NT2/D1 (cell line): ENCODE measurements around the gene SAMM50.

Experiments
- SUZ12 ChIP-seq: IDR thresholded peaks from 2 replicates; pipeline ENCODE4 v1.6.1; 2011; ENCODE audit not compliant: insufficient read length, insufficient read depth; ENCODE audit errors: extremely low read depth
- YY1 ChIP-seq: IDR thresholded peaks from 2 replicates; pipeline ENCODE4 v1.6.1; 2011; ENCODE audit not compliant: insufficient read length, insufficient read depth

DNA sequence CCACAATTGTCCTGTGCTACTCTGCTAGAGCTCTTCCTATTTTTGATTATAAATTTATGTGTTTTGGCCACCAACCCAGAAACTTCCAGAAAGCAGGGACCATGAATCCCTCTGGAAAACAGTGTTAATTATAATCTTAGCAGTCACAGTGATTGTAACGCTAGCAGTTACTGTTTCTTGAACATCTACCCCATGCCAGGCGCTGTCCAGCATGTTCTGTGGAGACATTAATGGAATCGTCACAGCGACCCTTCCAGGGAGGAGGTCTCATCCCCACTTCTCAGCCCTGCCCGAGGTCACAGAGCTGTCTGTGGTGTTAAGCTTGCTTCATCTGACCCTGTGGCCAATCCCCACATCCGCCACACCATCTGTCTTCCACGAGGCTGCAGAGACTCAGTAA, 49.6 kb upstream of the SAMM50 start:
- TF ChIP-seq SUZ12 (no peak), YY1 (no peak)
